Gastrocnemius medialis (tissue), 4 donors: ENCODE results near the gene SLC22A31. TPM values are rescaled to one million over a fixed set of nuclear protein-coding genes. Genes with fewer than 3 reads are reported as not detected.

Experiments used
- ATAC-seq, 2 donors: fragments of 150-250 bp; one replicate each; pipeline ENCODE4 v1.9.1; 2016
- DNase-seq, 2 donors: peaks; one replicate each; pipeline ENCODE4 v3.0.0-alpha.2; 2019
- H3K27ac ChIP-seq, 4 donors: fragments of 200-600 bp; sonication (generic); 1 replicate in 1 of 4; 2 replicates in 3 of 4; pipeline ENCODE4 v1.5.1; 2016 to 2018; ENCODE audit warnings: mild to moderate bottlenecking in 2 of 4, moderate library complexity in 1 of 4
- H3K27me3 ChIP-seq, 3 donors: fragments of 200-600 bp; sonication (generic) in 2 of 3; 1 replicate in 1 of 3; 2 replicates in 2 of 3; pipeline versions ENCODE4 v1.5.1 to v1.6.0; 2016 to 2019; ENCODE audit warnings: mild to moderate bottlenecking in 1 of 3, moderate library complexity in 1 of 3
- H3K36me3 ChIP-seq, 2 donors: fragments of 200-600 bp; sonication (generic) in 1 of 2; one replicate each; pipeline ENCODE4 v1.5.1; 2017 to 2018
- H3K4me1 ChIP-seq, 2 donors: fragments of 200-600 bp; sonication (generic) in 1 of 2; one replicate each; pipeline ENCODE4 v1.5.1; 2016 to 2017; ENCODE audit warnings: mild to moderate bottlenecking in 2 of 2
- H3K4me3 ChIP-seq, 4 donors: fragments of 200-600 bp; sonication (generic) in 3 of 4; 1 replicate in 1 of 4; 2 replicates in 3 of 4; pipeline ENCODE4 v1.5.1; 2016 to 2019; ENCODE audit warnings: mild to moderate bottlenecking in 2 of 4
- H3K9me3 ChIP-seq, 3 donors: fragments of 200-600 bp; sonication (generic) in 2 of 3; 1 replicate in 1 of 3; 2 replicates in 2 of 3; pipeline ENCODE4 v1.5.1; 2016 to 2019
- CTCF ChIP-seq, 5 experiments: fragments of 450-650 bp in 3 of 5; fragments of 200-600 bp in 2 of 5; sonication (generic) in 2 of 5; IDR thresholded peaks in 4 of 5; conservative IDR thresholded peaks in 1 of 5; 1 replicate in 4 of 5; 2 replicates in 1 of 5; pipeline ENCODE4 v1.5.1; 2016 to 2019; ENCODE audit warnings: antibody characterized with exemption in 5 of 5, mild to moderate bottlenecking in 3 of 5, moderate library complexity in 3 of 5
- POLR2A ChIP-seq, 2 donors: fragments of 450-650 bp; IDR thresholded peaks; one replicate each; pipeline ENCODE4 v1.6.1; 2017; ENCODE audit warnings: antibody characterized with exemption in 2 of 2, mild to moderate bottlenecking in 2 of 2, moderate library complexity in 2 of 2
- in situ Hi-C, 4 donors: fragments of 200-750 bp; cut with MboI; loops; one replicate each; pipeline versions ENCODE4 v1.15.0 to v1.8.0; 2017; ENCODE audit warnings: low sequenced_read_pairs in 4 of 4
- intact Hi-C: fragments of 100-400 bp; cut with DNase I; formaldehyde crosslinking; loops from one replicate; pipeline ENCODE4 v1.15.1; 2023; ENCODE audit warnings: low total_unique reads
- total RNA-seq, 4 donors: library from RNA; depleted of rRNA; stranded (reverse); fragments of >200 nt; gene quantifications; one replicate each; pipeline versions ENCODE4 v1.1.0 to v1.2.3, GENCODE V29; 2016

The SLC22A31 gene
- total RNA-seq, 4 donors from 2014 or later, result not detected

DNA sequence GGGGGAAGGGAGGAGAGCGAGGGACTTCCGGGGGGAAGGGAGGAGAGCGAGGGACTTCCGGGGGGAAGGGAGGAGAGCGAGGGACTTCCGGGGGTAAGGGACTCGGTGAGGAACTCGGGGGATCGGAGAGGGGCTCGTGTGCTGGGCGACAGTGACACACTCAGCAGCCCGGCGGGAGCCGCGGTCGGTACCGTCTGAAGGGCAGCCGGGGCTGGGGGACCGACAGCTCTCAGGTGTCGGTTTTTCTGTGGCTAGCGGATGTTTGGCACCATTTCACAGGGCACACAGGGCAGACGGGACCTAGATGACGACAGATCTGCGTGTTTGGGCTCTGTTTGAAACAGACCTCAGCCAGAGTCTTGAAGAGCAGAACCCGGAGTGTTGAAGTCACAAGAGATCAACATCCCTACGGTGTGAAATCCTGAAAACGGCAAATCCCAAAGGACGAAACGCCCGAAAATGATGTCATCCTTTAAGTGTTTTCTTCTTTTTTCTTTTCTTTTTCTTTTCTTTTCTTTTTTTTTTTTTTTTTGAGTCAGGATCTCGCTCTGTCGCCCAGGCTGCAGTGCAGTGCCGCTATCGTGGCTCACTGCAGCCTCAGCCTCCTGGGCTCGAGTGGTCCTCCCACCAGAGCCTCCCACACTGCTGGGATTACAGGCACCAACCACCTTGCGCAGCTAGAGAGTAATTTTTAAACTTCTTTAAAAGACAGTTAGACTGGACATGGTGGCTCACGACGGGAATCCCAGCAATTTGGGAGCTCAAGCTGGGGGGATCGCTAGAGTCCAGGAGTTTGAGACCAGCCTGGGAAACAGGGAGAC is 41.1 kb upstream of the SLC22A31 start:
- Histone ChIP-seq H3K27ac (peak overlapping the region; percentile 83 to 98 (median 92)), H3K27me3 (peaks cover 4% of the 10 kb centered on the region in 3 donors), H3K36me3 (no peaks in the 10 kb centered on the region), H3K4me1 (peaks cover 4 to 8% of the 10 kb centered on the region in 2 donors), H3K4me3 (peak overlapping the region; percentile 71 to 79 (median 75)), H3K9me3 (no peaks in the 10 kb centered on the region)
- TF ChIP-seq POLR2A (IDR thresholded peaks at IDR 0.05), result peak; percentile 82 to 88
- TF ChIP-seq CTCF (IDR thresholded peaks at IDR 0.05 in 4 of 5, conservative IDR thresholded peaks at IDR 0.05 in 1 of 5), result no peak
- intact Hi-C loops (loop anchor here (2.0 to 10.0 kb wide), 6 partner anchors 25 to 1287 kb away; partner anchors contain the start of genes BANP, CHMP1A, SPATA33 and SPG7), in situ Hi-C loops (loop anchor here in 1 of 4 donors (25.0 kb wide), 1 partner anchor 271 kb away; the partner anchor contains the start of gene SPG7)
- DNase-seq (peak; percentile 48 to 74), ATAC-seq (peak; percentile 88 to 90)

DNA sequence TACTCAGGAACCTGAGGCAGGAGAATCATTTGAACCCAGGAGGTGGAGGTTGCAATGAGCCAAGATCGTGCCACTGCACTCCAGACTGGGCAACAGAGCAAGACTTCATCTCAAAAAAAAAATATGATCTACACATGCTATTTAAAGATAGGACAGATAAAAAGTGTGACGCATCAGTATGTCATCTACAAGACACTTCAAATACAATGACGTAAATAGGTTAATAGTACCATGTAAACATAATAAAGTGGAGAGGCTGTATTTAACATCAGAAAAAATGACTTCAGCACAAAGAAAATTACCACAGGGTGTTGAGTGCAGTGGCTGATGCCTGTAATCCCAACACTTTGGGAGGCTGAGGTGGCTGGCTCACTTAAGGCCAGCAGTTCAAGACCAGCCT is 37.4 kb upstream of the SLC22A31 start:
- Histone ChIP-seq H3K9me3 (no peaks in the 10 kb centered on the region), H3K4me3 (no peak overlapping the region), H3K27me3 (no peaks in the 10 kb centered on the region), H3K36me3 (peaks cover 0 to 13% of the 10 kb centered on the region in 2 donors), H3K27ac (no peak overlapping the region), H3K4me1 (peaks cover 4 to 8% of the 10 kb centered on the region in 2 donors)
- DNase-seq, result no peak
- TF ChIP-seq CTCF (IDR thresholded peaks at IDR 0.05 in 4 of 5, conservative IDR thresholded peaks at IDR 0.05 in 1 of 5) (no peak), POLR2A (IDR thresholded peaks at IDR 0.05) (no peak)
- in situ Hi-C loops, result loop anchor here in 1 of 4 donors (25.0 kb wide), 1 partner anchor 275 kb away; the partner anchor contains the start of gene SPG7
- ATAC-seq, result no peak
- intact Hi-C loops, result no loop called here

DNA sequence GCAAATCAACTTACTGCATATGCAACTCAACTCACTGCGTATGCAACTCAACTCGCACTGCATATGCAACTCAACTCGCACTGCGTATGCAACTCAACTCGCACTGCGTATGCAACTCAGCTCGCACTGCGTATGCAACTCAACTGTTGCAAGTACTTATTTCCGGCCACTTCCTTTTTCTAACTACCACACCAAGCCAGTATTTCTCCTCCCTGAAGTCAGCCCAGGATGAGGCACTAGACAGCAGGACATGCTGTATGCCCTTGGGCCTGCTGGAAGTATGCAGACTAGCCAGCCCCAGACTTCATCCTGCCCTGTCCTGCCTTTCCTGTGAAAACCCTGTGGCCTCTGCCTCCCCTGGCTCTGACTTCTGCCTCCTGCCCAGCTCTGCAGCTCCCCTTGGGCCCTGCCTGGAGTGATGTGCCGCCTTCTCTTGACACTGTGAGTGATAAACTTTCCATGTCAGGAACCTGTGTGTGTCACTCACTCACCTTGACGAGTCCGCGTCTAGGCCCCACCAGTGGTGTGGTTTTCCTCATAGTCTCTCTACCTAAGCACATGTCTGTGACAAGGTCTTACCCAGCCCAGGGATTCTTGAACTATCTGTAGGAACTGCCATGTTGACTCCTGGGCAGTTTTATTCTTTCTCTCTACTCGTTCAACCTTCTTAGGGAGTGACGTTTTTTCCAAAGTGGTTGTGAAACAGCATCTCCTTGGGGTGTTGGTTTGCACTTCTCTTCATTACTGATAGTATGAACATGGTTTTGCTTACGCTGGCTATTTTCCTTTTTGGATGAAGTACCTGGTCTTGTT is 33.5 kb upstream of the SLC22A31 start:
- peaks cover 0 to 42% of the 10 kb centered on the region in 2 donors for H3K36me3 ChIP-seq
- TF ChIP-seq POLR2A (IDR thresholded peaks at IDR 0.05) (no peak), CTCF (IDR thresholded peaks at IDR 0.05 in 4 of 5, conservative IDR thresholded peaks at IDR 0.05 in 1 of 5) (no peak)
- in situ Hi-C loops, result loop anchor here in 1 of 4 donors (25.0 kb wide), 1 partner anchor 278 kb away; the partner anchor contains the start of gene SPG7
- no peaks in the 10 kb centered on the region for H3K27me3 ChIP-seq
- H3K9me3 ChIP-seq, result no peaks in the 10 kb centered on the region
- no peak for ATAC-seq
- no peak overlapping the region for H3K4me3 ChIP-seq
- intact Hi-C loops, result no loop called here
- no peak for DNase-seq
- H3K4me1 ChIP-seq, result peaks cover 0 to 5% of the 10 kb centered on the region in 2 donors
- no peak overlapping the region for H3K27ac ChIP-seq

GRCh38 chr16:89232107-89232506 is 31.8 kb upstream of the SLC22A31 start:
- Histone ChIP-seq H3K27ac (no peak overlapping the region), H3K27me3 (no peaks in the 10 kb centered on the region), H3K36me3 (peaks cover under 1 to 60% of the 10 kb centered on the region in 2 donors), H3K4me1 (peaks cover 0 to 5% of the 10 kb centered on the region in 2 donors), H3K4me3 (no peak overlapping the region), H3K9me3 (no peaks in the 10 kb centered on the region)
- DNase-seq, result no peak
- in situ Hi-C loops (loop anchor here in 1 of 4 donors (25.0 kb wide), 1 partner anchor 280 kb away; the partner anchor contains the start of gene SPG7), intact Hi-C loops (no loop called here)
- ATAC-seq, result no peak
- TF ChIP-seq POLR2A (IDR thresholded peaks at IDR 0.05) (no peak), CTCF (IDR thresholded peaks at IDR 0.05 in 4 of 5, conservative IDR thresholded peaks at IDR 0.05 in 1 of 5) (no peak)
